HUES6 (cell line): Measurements from ENCODE around the gene RAD9A.
"Not testable (repeated sequence)": the region's sequence is repeated elsewhere in the genome, so short reads cannot be mapped to it uniquely, and the experiment has no call there.

ENCODE experiments used
- H3K27ac ChIP-seq: 2 replicates; pipeline ENCODE4 v1.7.0; 2013; ENCODE audit warnings: low read depth, mild to moderate bottlenecking, low read length, inconsistent platforms
- H3K27me3 ChIP-seq: 2 replicates; pipeline ENCODE4 v1.6.1; 2013; ENCODE audit warnings: low read length; ENCODE audit not compliant: control insufficient read depth, insufficient read depth
- H3K36me3 ChIP-seq: 2 replicates; pipeline ENCODE4 v1.6.1; 2013; ENCODE audit warnings: low read length; ENCODE audit not compliant: control insufficient read depth, insufficient read depth
- H3K4me1 ChIP-seq: 2 replicates; pipeline ENCODE4 v1.6.1; 2013; ENCODE audit warnings: low read length; ENCODE audit not compliant: control insufficient read depth, insufficient read depth
- H3K4me3 ChIP-seq: 2 replicates; pipeline ENCODE4 v1.5.1; 2013; ENCODE audit warnings: low read depth, low read length
- H3K9ac ChIP-seq: one replicate; pipeline ENCODE4 v1.6.1; 2013; ENCODE audit warnings: mild to moderate bottlenecking, low read length
- H3K9me3 ChIP-seq: 2 replicates; pipeline ENCODE4 v1.6.1; 2013; ENCODE audit warnings: low read depth, low read length; ENCODE audit not compliant: control insufficient read depth, insufficient read depth

The RAD9A gene

GRCh38 chr11:67423466-67423865 lies 31.7 kb downstream of the RAD9A start:
- H3K4me3 ChIP-seq: no peak overlapping the region

GRCh38 chr11:67423891-67424613 lies 32.3 kb downstream of the RAD9A start:
- H3K4me1 ChIP-seq: peaks cover 7% of the 10 kb centered on the region; the same call in 1 of the 2 replicates
- no peak overlapping the region for H3K4me3 ChIP-seq
- peaks cover 14% of the 10 kb centered on the region; the same call in 1 of the 2 replicates for H3K27me3 ChIP-seq
- H3K27ac ChIP-seq: no peak overlapping the region
- no peak overlapping the region for H3K9ac ChIP-seq
- H3K9me3 ChIP-seq: no peaks in the 10 kb centered on the region
- no peaks in the 10 kb centered on the region for H3K36me3 ChIP-seq

More at GRCh38 chr11:67423466-67423865, 31.7 kb downstream of the RAD9A start:
- H3K36me3 ChIP-seq: no peaks in the 10 kb centered on the region
- H3K27me3 ChIP-seq: peaks cover 16% of the 10 kb centered on the region; the same call in 1 of the 2 replicates
- H3K9me3 ChIP-seq: no peaks in the 10 kb centered on the region
- no peak overlapping the region for H3K9ac ChIP-seq
- H3K4me1 ChIP-seq: peaks cover 7% of the 10 kb centered on the region; the same call in 1 of the 2 replicates
- H3K27ac ChIP-seq: no peak overlapping the region

- H3K9ac ChIP-seq: peak overlapping the region; percentile 26
- peaks cover 22% of the 10 kb centered on the region for H3K36me3 ChIP-seq
- H3K9me3 ChIP-seq, H3K4me1 ChIP-seq, H3K27ac ChIP-seq, H3K27me3 ChIP-seq: not testable (repeated sequence)
- peak overlapping the region; percentile 99 for H3K4me3 ChIP-seq
These were observed 35.6 kb downstream of the RAD9A start for GRCh38 chr11:67427364-67427859.

- H3K4me1 ChIP-seq: 0 out of 2 replicates have a peak, but pooled peaks cover 2% of the 10 kb centered on the region
- H3K27me3 ChIP-seq: no peaks in the 10 kb centered on the region
- 0 out of 2 replicates have a peak within 1 kb of the TSS, but pooled peaks have one; percentile 4 for H3K27ac ChIP-seq
- H3K36me3 ChIP-seq: peaks cover 31% of the 10 kb centered on the region
- peak within 1 kb of the TSS; percentile 99 for H3K4me3 ChIP-seq
- H3K9me3 ChIP-seq: no peaks in the 10 kb centered on the region
- peak within 1 kb of the TSS; percentile 85 for H3K9ac ChIP-seq
These were observed 36.5 kb downstream of the RAD9A start, which contains the start of gene RPS6KB2 for GRCh38 chr11:67428052-67429001. RPS6KB2 (plus strand) TSS chr11:67428494; CDS start chr11:67428546, 52 bp downstream.

- Histone ChIP-seq H3K9me3 (no peaks in the 10 kb centered on the region), H3K4me3 (peak overlapping the region; percentile 99), H3K4me1 (0 out of 2 replicates have a peak, but pooled peaks cover 2% of the 10 kb centered on the region), H3K27me3 (no peaks in the 10 kb centered on the region), H3K9ac (peak overlapping the region; percentile 85), H3K36me3 (peaks cover 39% of the 10 kb centered on the region), H3K27ac (no peak overlapping the region)
These were observed 37.4 kb downstream of the RAD9A start for GRCh38 chr11:67429038-67429668.

GRCh38 chr11:67429722-67430121 lies 37.9 kb downstream of the RAD9A start:
- H3K36me3 ChIP-seq: peaks cover 45% of the 10 kb centered on the region
- 0 out of 2 replicates have a peak, but pooled peaks cover 2% of the 10 kb centered on the region for H3K4me1 ChIP-seq
- no peak overlapping the region for H3K27ac ChIP-seq
- no peaks in the 10 kb centered on the region for H3K9me3 ChIP-seq
- H3K4me3 ChIP-seq: peak overlapping the region; percentile 99; the same call in 1 of the 2 replicates
- no peak overlapping the region for H3K9ac ChIP-seq
- H3K27me3 ChIP-seq: no peaks in the 10 kb centered on the region

- Histone ChIP-seq H3K36me3 (peaks cover 55% of the 10 kb centered on the region), H3K4me1 (peaks cover 14% of the 10 kb centered on the region), H3K9ac (no peak overlapping the region), H3K4me3 (no peak overlapping the region), H3K27me3 (no peaks in the 10 kb centered on the region), H3K27ac (no peak overlapping the region), H3K9me3 (no peaks in the 10 kb centered on the region)
These were observed 39.8 kb downstream of the RAD9A start for GRCh38 chr11:67431346-67432249.

- peaks cover 23% of the 10 kb centered on the region for H3K4me1 ChIP-seq
These were observed 41.0 kb downstream of the RAD9A start for GRCh38 chr11:67432655-67433349.

GRCh38 chr11:67433536-67434394 lies 42.0 kb downstream of the RAD9A start:
- Histone ChIP-seq H3K9me3 (no peaks in the 10 kb centered on the region), H3K9ac (no peak overlapping the region), H3K27ac (no peak overlapping the region), H3K4me1 (peaks cover 25% of the 10 kb centered on the region), H3K36me3 (peaks cover 70% of the 10 kb centered on the region), H3K27me3 (no peaks in the 10 kb centered on the region), H3K4me3 (no peak overlapping the region)

More at GRCh38 chr11:67432655-67433349, 41.0 kb downstream of the RAD9A start:
- Histone ChIP-seq H3K9me3 (no peaks in the 10 kb centered on the region), H3K36me3 (peaks cover 60% of the 10 kb centered on the region), H3K27ac (no peak overlapping the region), H3K27me3 (no peaks in the 10 kb centered on the region), H3K4me3 (no peak overlapping the region), H3K9ac (no peak overlapping the region)
